ENCODE data around the gene UTP4. TPM values are rescaled to one million over a fixed set of nuclear protein-coding genes. Genes with fewer than 3 reads are reported as not detected.

Gene UTP4
- total RNA-seq, 1 experiment from 2014 or later: 61.7 TPM

GRCh38 chr16:69106491-69107315 is 25.7 kb upstream of the UTP4 start:
- Histone ChIP-seq H3K27ac (ENCODE audit: low read length) (0 out of 2 replicates have a peak overlapping the region, but pooled peaks have one; percentile 39), H3K27me3 (ENCODE audit: control insufficient read depth, insufficient read depth, low read length) (no peaks in the 10 kb centered on the region), H3K9me3 (ENCODE audit: control insufficient read depth, insufficient read depth, low read depth, low read length) (no peaks in the 10 kb centered on the region), H3K4me1 (ENCODE audit: control insufficient read depth, insufficient read depth, low read length) (peaks cover 17% of the 10 kb centered on the region), H3K36me3 (ENCODE audit: control insufficient read depth, insufficient read depth, low read length) (no peaks in the 10 kb centered on the region), H3K4me3 (ENCODE audit: low read depth in 2 of 2, low read length in 2 of 2) (peak overlapping the region; percentile 58 to 64)
- no peak for DNase-seq (ENCODE audit: low read depth, low spot score)
- ChIA-PET CTCF (no interaction called here), POLR2A (no interaction called here)
- in situ Hi-C loops (cut with HindIII; ENCODE audit: low pct_unique_long_range_greater_than_20kb, low sequenced_read_pairs): no loop called here
- intact Hi-C loops (cut with micrococcal nuclease; ENCODE audit: unreplicated experiment): loop anchor here (5.0 kb wide), 1 partner anchor 204 kb away; no protein-coding TSS in a partner anchor
- ATAC-seq: peak; percentile 26; the same call in 1 of the 2 replicates
- BruUV-seq (replicated peaks): no TSS peak
- TF ChIP-seq SIN3A (IDR thresholded peaks at IDR 0.05; ENCODE audit: borderline replicate concordance, insufficient read depth, low read depth, low read length): no peak

GRCh38 chr16:69107316-69107962 is 25.0 kb upstream of the UTP4 start:
- intact Hi-C loops (cut with micrococcal nuclease; ENCODE audit: unreplicated experiment): loop anchor here (5.0 kb wide), 1 partner anchor 205 kb away; no protein-coding TSS in a partner anchor
- DNase-seq (ENCODE audit: low read depth, low spot score): no peak
- no peaks in the 10 kb centered on the region for H3K27me3 ChIP-seq (ENCODE audit: control insufficient read depth, insufficient read depth, low read length)
- in situ Hi-C loops (cut with HindIII; ENCODE audit: low pct_unique_long_range_greater_than_20kb, low sequenced_read_pairs): no loop called here
- CTCF ChIA-PET: no interaction called here
- peaks cover 17% of the 10 kb centered on the region for H3K4me1 ChIP-seq (ENCODE audit: control insufficient read depth, insufficient read depth, low read length)
- no peak for TF ChIP-seq POLR2AphosphoS5 (IDR thresholded peaks at IDR 0.05; ENCODE audit: low read depth, low read length)
- TF ChIP-seq, protein P1, sequence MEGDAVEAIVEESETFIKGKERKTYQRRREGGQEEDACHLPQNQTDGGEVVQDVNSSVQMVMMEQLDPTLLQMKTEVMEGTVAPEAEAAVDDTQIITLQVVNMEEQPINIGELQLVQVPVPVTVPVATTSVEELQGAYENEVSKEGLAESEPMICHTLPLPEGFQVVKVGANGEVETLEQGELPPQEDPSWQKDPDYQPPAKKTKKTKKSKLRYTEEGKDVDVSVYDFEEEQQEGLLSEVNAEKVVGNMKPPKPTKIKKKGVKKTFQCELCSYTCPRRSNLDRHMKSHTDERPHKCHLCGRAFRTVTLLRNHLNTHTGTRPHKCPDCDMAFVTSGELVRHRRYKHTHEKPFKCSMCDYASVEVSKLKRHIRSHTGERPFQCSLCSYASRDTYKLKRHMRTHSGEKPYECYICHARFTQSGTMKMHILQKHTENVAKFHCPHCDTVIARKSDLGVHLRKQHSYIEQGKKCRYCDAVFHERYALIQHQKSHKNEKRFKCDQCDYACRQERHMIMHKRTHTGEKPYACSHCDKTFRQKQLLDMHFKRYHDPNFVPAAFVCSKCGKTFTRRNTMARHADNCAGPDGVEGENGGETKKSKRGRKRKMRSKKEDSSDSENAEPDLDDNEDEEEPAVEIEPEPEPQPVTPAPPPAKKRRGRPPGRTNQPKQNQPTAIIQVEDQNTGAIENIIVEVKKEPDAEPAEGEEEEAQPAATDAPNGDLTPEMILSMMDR (IDR thresholded peaks at IDR 0.05): peak; percentile 13; the same call in 1 of the 2 replicates
- no TSS peak for BruUV-seq (replicated peaks)
- no peak overlapping the region for H3K27ac ChIP-seq (ENCODE audit: low read length)
- peak; percentile 16 for ATAC-seq
- POLR2A ChIA-PET: no interaction called here
- H3K4me3 ChIP-seq (ENCODE audit: low read depth in 2 of 2, low read length in 2 of 2): peak overlapping the region; percentile 58 to 64
- H3K36me3 ChIP-seq (ENCODE audit: control insufficient read depth, insufficient read depth, low read length): no peaks in the 10 kb centered on the region
- no peaks in the 10 kb centered on the region for H3K9me3 ChIP-seq (ENCODE audit: control insufficient read depth, insufficient read depth, low read depth, low read length)

GRCh38 chr16:69108064-69108904 is 24.2 kb upstream of the UTP4 start:
- Histone ChIP-seq H3K27me3 (ENCODE audit: control insufficient read depth, insufficient read depth, low read length) (no peaks in the 10 kb centered on the region), H3K9me3 (ENCODE audit: control insufficient read depth, insufficient read depth, low read depth, low read length) (no peaks in the 10 kb centered on the region), H3K4me3 (ENCODE audit: low read depth in 2 of 2, low read length in 2 of 2) (peak overlapping the region; percentile 58 to 64; a peak in 3 of 4 replicates), H3K27ac (ENCODE audit: low read length) (no peak overlapping the region), H3K36me3 (ENCODE audit: control insufficient read depth, insufficient read depth, low read length) (no peaks in the 10 kb centered on the region), H3K4me1 (ENCODE audit: control insufficient read depth, insufficient read depth, low read length) (peaks cover 19% of the 10 kb centered on the region)
- ATAC-seq: no peak
- in situ Hi-C loops (cut with HindIII; ENCODE audit: low pct_unique_long_range_greater_than_20kb, low sequenced_read_pairs): no loop called here
- CTCF ChIA-PET: no interaction called here
- TF ChIP-seq, protein P2, sequence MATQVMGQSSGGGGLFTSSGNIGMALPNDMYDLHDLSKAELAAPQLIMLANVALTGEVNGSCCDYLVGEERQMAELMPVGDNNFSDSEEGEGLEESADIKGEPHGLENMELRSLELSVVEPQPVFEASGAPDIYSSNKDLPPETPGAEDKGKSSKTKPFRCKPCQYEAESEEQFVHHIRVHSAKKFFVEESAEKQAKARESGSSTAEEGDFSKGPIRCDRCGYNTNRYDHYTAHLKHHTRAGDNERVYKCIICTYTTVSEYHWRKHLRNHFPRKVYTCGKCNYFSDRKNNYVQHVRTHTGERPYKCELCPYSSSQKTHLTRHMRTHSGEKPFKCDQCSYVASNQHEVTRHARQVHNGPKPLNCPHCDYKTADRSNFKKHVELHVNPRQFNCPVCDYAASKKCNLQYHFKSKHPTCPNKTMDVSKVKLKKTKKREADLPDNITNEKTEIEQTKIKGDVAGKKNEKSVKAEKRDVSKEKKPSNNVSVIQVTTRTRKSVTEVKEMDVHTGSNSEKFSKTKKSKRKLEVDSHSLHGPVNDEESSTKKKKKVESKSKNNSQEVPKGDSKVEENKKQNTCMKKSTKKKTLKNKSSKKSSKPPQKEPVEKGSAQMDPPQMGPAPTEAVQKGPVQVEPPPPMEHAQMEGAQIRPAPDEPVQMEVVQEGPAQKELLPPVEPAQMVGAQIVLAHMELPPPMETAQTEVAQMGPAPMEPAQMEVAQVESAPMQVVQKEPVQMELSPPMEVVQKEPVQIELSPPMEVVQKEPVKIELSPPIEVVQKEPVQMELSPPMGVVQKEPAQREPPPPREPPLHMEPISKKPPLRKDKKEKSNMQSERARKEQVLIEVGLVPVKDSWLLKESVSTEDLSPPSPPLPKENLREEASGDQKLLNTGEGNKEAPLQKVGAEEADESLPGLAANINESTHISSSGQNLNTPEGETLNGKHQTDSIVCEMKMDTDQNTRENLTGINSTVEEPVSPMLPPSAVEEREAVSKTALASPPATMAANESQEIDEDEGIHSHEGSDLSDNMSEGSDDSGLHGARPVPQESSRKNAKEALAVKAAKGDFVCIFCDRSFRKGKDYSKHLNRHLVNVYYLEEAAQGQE (IDR thresholded peaks at IDR 0.05; ENCODE audit: insufficient read depth in 1 of 2, low read depth in 2 of 2, low read length in 1 of 2): no peak
- TF ChIP-seq SIN3A (IDR thresholded peaks at IDR 0.05; ENCODE audit: borderline replicate concordance, insufficient read depth, low read depth, low read length) (no peak), TCF7L2 (IDR thresholded peaks at IDR 0.05; ENCODE audit: low read depth, low read length) (no peak)
- TF ChIP-seq, protein P1 (IDR thresholded peaks at IDR 0.05): no peak
- no peak for DNase-seq (ENCODE audit: low read depth, low spot score)
- POLR2A ChIA-PET: no interaction called here
- intact Hi-C loops (cut with micrococcal nuclease; ENCODE audit: unreplicated experiment): loop anchor here (5.0 kb wide), 1 partner anchor 206 kb away; no protein-coding TSS in a partner anchor
- no TSS peak for BruUV-seq (replicated peaks)

Measured in Panc1 (cell line).